Measurements from ENCODE around the gene CNIH2. TPM values are rescaled to one million over a fixed set of nuclear protein-coding genes. Genes with fewer than 3 reads are reported as not detected.
A peak's percentile ranks its signal among the peaks of the same experiment; 100 is the strongest.
"Not testable (repeated sequence)": the region's sequence is repeated elsewhere in the genome, so short reads cannot be mapped to it uniquely, and the experiment has no call there.

Gene CNIH2
- total RNA-seq, 1 experiment from 2014 or later = 0.20 TPM

GRCh38 chr11:66288671-66289547, 10.9 kb downstream of the CNIH2 start, which contains the start of gene YIF1A:
TSS of gene YIF1A (minus strand) at chr11:66289143. CDS start at chr11:66288985, 158 bp downstream.
- DNase-seq (ENCODE audit: extremely low read depth, low read depth) = peak; percentile 97

GRCh38 chr11:66289548-66290329, 11.8 kb downstream of the CNIH2 start:
- DNase-seq (ENCODE audit: extremely low read depth, low read depth) = peak; percentile 40

GRCh38 chr11:66290330-66290621, 12.3 kb downstream of the CNIH2 start:
- DNase-seq (ENCODE audit: extremely low read depth, low read depth) = no peak

GRCh38 chr11:66291303-66291705, 13.3 kb downstream of the CNIH2 start:
- no peak for DNase-seq (ENCODE audit: extremely low read depth, low read depth)

GRCh38 chr11:66291706-66292542, 13.9 kb downstream of the CNIH2 start, which contains the start of gene TMEM151A:
TSS of gene TMEM151A (plus strand) at chr11:66291894. CDS start at chr11:66292014, 120 bp downstream.
- no peak for DNase-seq (ENCODE audit: extremely low read depth, low read depth)

GRCh38 chr11:66292543-66293332, 14.8 kb downstream of the CNIH2 start:
- no peak for DNase-seq (ENCODE audit: extremely low read depth, low read depth)

- DNase-seq (ENCODE audit: extremely low read depth, low read depth) = no peak
These were observed 15.4 kb downstream of the CNIH2 start for GRCh38 chr11:66293352-66293751.

- DNase-seq (ENCODE audit: extremely low read depth, low read depth) = no peak
These were observed 16.0 kb downstream of the CNIH2 start for GRCh38 chr11:66293777-66294625.

GRCh38 chr11:66294626-66295620, 16.9 kb downstream of the CNIH2 start:
- no peak for DNase-seq (ENCODE audit: extremely low read depth, low read depth)

GRCh38 chr11:66297610-66298009, 19.6 kb downstream of the CNIH2 start:
- DNase-seq (ENCODE audit: extremely low read depth, low read depth) = no peak

GRCh38 chr11:66299186-66299585, 21.2 kb downstream of the CNIH2 start:
- DNase-seq (ENCODE audit: extremely low read depth, low read depth) = no peak

- DNase-seq (ENCODE audit: extremely low read depth, low read depth) = no peak
These were observed 24.7 kb downstream of the CNIH2 start for GRCh38 chr11:66302656-66303055.

GRCh38 chr11:66309475-66309874, 31.5 kb downstream of the CNIH2 start:
- no peak for DNase-seq (ENCODE audit: extremely low read depth, low read depth)

GRCh38 chr11:66310324-66310723, 32.3 kb downstream of the CNIH2 start:
- no peak for DNase-seq (ENCODE audit: extremely low read depth, low read depth)

GRCh38 chr11:66310803-66311440, 32.9 kb downstream of the CNIH2 start:
- not testable (repeated sequence) for DNase-seq (ENCODE audit: extremely low read depth, low read depth)

- no peak for DNase-seq (ENCODE audit: extremely low read depth, low read depth)
These were observed 33.5 kb downstream of the CNIH2 start for GRCh38 chr11:66311470-66311964.

- DNase-seq (ENCODE audit: extremely low read depth, low read depth) = peak; percentile 91
These were observed 34.1 kb downstream of the CNIH2 start for GRCh38 chr11:66311965-66312548.
